NCI-H524 (cell line): Measurements from ENCODE around the gene MSMO1.
"Not testable (repeated sequence)": the region's sequence is repeated elsewhere in the genome, so short reads cannot be mapped to it uniquely, and the experiment has no call there.

Source experiments
- DNase-seq, 2 experiments: peaks; one replicate each; lab custom pipeline; 2025; lab: John Stamatoyannopoulos, UW

MSMO1 gene

DNA sequence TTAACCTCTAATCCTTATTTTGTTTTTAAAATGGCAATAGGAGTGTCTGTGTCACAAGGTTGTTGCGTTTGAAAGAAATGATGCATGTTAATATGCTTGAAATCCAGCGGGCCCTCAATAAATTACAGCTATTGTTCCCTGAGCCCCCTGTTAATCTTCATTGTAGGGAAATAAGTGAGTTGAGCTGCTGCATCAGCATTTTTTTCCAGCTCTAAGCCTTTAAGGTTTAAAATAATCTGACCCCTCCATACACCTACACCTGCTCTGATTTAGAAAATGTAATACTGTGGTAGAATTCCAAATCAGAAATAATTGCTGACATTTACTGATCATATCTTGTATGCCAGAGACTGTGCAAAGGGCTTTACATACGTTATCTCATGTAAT lies 2.6 kb upstream of the MSMO1 start:
- DNase-seq = no peak

- DNase-seq = no peak
Observed at GRCh38 chr4:165325732-165326512, 1.5 kb upstream of the MSMO1 start.

- peak in 1 of 2 experiments; percentile 10 for DNase-seq
Observed at GRCh38 chr4:165326831-165327210, 648 bp upstream of the MSMO1 start.

GRCh38 chr4:165328101-165328425 lies 594 bp downstream of the MSMO1 start:
- no peak for DNase-seq

- DNase-seq = no peak
Observed at GRCh38 chr4:165328708-165329107, 1.2 kb downstream of the MSMO1 start.

DNA sequence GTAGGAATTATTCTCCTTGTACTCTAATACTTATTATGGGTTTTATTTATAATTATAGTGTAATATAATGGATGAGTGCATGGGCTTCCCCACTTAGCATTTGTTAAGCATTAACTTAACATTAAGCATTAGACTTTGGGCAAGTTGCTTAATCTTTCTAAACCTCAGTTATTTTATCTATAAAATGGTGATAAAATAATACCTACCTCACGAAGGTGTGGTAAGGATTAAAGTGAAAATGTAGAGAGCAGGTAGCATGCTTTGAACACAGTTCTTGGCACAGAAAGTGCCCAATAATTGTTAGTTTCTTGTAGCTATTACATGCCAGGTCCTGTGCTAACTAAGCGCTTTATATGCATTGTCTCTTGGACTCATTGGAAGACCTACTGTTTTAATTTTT lies 2.6 kb downstream of the MSMO1 start:
- no peak for DNase-seq

DNA sequence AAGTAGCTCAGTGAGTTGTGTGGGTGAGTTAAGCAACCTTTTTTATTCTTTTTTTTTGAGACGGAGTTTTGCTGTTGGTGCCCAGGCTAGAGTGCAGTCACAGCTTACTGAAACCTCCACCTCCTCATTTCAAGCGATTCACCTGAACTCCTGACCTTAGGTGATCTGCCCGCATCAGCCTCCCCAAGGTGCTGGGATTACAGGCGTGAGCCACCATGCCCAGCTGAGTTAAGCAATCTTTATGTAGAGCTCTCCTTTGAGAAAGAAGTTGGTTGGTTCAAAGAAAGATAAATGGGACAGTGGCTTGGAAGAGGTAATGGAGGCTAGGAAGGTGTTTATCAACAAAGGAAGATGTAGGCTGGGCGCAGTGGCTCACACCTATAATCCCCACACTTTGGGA lies 3.2 kb downstream of the MSMO1 start:
- DNase-seq = no peak

- no peak for DNase-seq
Observed at GRCh38 chr4:165331359-165331758, 3.9 kb downstream of the MSMO1 start.

- no peak for DNase-seq
Observed at GRCh38 chr4:165331823-165332222, 4.4 kb downstream of the MSMO1 start.

- no peak for DNase-seq
Observed at GRCh38 chr4:165332502-165332901, 5.0 kb downstream of the MSMO1 start.

GRCh38 chr4:165335163-165335703 lies 7.8 kb downstream of the MSMO1 start:
- no peak for DNase-seq

DNA sequence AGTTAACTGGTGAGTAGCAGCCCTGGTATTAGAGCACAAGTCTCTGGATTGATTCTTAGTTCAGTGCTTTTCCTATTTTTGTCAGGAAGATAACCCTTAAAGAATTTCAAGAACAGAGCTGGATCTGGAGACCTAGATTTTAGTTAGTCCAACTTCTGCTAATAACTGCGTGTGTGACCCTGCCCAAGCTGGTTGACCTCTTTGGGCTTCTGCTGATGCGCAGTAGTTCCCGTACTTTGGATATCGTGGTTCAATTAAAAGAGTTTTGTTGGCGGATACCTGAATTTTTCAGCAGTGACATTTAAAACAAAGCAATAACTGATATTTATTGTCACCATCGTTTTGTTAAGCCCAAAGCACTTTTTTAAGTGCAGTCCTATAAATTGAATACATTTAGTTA lies 9.3 kb downstream of the MSMO1 start:
- DNase-seq = no peak

DNA sequence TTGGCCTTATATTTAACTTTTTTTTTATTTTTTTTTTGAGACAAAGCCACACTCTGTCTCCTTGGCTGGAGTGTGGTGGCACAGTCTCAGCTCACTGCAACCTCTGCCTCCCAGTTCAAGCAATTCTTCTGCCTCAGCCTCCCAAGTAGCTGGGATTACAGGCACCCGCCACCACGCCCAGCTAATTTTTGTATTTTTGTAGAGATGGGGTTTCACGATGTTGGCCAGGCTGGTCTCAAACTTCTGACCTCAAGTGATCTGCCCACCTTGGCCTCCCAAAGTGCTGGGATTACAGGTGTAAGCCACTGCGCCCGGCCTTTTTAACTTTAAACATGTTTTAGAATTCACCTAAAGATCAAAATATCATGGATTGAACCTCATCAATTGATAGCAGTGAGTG lies 14.9 kb downstream of the MSMO1 start:
- DNase-seq = not testable (repeated sequence)

DNA sequence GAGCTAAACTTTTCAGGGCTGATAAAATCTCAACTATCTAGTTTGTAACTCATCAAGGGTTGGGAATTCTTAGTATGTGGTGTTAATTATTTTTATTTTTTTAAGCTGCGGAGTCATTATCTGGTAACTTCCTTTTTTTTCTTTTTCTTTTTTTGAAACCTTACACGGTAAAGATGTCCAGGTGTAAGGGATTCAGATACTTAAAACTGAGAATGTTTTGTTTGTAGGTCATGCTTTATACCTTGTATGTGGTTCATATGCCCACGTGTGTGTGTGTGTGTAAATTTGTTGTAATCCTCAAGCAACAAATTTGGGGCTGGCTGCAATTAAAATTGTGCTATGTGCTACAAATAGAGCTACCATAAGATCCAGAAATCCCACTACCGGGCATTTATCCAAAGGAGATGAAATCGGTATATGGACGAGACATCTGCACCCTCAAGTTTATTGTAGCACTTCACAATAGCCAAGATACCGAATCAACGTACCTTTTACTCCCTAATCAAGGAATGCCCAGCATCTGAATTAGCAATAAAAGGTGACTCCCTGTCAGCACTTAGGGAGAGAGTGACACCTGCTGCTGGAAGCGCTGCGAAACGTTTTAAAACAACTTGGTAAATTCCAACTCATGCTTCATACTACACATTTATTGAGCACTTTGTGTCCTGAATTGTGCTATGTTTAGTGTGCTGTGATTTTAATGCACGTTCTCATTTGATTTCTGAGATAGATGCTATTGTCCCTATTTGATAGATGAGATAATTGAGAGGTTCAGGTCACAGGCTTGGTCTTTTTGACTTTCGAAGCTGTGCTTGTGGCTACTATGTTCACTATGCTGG lies 16.1 kb downstream of the MSMO1 start:
- DNase-seq = peak in 1 of 2 experiments; percentile 20

DNA sequence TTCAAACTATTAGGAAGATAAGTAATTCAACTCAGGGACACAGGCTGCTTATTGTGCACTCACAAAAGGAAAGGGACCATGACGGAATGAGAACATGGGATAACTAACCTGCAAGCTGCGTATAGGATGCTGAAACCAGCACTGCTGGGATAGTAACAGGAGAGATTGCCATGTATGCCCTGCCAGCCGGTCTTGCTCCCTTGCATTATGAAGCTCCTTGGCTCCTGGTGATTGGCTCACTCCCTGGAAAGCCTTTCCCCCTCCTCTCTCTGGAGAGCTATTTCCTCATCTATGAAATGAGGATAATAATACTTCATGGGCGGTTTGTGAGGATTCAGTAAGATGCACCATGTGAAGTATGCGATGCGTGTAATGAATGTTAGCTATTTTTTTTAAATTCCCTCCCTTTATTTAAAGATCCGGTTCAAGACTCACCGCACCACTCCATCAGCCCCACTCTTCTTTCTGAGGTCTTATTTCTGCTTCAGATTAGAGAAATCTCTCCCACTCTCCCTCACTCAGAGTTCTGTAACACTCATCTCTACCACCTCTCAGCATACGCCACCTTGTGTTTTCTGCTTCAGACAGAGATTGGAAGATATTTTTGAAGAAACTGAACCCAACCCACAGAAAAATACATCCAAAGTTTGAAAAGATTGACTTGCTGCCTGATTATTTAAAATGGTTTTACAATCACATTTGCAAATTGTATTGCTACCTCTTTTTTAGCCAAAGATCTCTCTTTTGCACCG lies 18.4 kb downstream of the MSMO1 start:
- no peak for DNase-seq

DNA sequence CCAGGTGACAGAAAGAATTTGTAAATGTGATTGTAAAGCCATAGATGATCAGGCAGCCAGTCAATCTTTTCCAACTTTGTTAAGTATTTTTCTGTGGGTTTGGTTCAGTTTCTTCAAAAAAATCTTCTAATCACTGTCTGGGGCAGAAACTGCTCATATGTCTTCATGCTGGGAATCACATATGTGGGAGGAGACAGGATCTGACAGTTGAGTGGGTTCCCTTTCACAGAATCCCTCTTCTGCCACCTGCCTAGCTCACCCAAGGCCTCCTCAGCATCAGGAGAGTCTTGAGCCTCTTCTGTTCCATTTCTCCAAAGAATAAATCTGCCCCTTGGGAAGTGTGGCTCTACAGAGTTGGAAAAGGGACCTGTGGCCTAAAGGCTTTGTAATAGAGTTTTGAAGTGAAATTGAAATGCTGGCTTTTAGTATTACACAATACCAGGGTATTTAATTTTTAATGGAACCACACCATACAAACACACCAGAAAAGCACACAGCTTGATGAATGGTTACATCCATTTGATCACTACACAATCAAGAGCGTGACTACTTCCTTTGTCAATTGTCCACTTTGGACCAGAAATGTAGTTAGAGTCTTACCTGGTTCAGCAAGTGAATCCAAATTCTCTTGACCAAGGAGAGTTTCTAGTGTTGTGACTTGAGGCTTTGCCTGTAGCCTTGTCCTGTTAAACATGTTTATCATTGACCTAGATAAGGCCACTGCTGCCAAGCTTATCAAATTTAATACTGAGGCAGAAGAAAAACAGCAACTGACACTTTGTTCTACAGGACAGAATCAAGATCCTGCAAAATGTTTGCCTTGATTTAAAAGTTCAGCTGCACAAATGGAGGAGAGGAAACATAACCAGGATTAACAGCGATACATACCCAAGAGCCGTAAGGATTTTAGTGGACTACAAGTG lies 20.4 kb downstream of the MSMO1 start:
- DNase-seq = peak in 1 of 2 experiments; percentile 5

GRCh38 chr4:165351359-165352130 lies 24.1 kb downstream of the MSMO1 start:
- no peak for DNase-seq

DNA sequence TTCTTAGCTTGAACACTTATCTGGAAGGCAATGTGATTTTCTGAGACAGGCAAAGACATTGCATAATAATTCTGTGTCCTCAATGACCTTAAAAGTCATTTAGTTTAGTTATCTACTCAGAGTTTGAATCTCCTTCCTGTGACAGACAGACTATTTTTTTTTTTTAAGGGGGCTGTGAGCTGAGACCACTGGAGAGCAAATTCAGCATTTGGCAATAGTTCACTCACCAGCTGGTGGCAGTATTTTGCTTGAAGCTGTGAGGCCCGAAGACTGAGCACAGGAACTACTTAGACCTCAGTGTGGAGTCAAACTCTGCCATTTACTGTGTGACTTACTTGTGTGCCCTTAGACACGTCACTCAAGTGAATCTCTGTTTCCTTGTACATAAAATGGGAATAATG lies 28.4 kb downstream of the MSMO1 start:
- DNase-seq = peak; percentile 9 to 69

- DNase-seq = no peak
Observed at GRCh38 chr4:165359506-165359905, 32.0 kb downstream of the MSMO1 start.

- no peak for DNase-seq
Observed at GRCh38 chr4:165360041-165360695, 32.7 kb downstream of the MSMO1 start.
